PC-9 (cell line): ENCODE data around the gene DPH2. TPM values are rescaled to one million over a fixed set of nuclear protein-coding genes. Genes with fewer than 3 reads are reported as not detected.
A peak's percentile ranks its signal among the peaks of the same experiment; 100 is the strongest.

ENCODE experiments used
- BruUV-seq: library from RNA; stranded (reverse); fragments of 400-500 nt; replicated peaks from 2 replicates; lab custom pipeline; 2021; lab: Mats Ljungman, UMichigan
- CTCF ChIA-PET: fragments of 300-600 bp; sonication (Branson Sonifier 250); formaldehyde crosslinking; loops from one replicate; lab custom pipeline; 2022; ENCODE audit warnings: antibody characterized with exemption; lab: Charles Lee
- POLR2A ChIA-PET: fragments of 300-600 bp; sonication (Branson Sonifier 250); formaldehyde crosslinking; loops from one replicate; lab custom pipeline; 2022; ENCODE audit warnings: antibody characterized with exemption; ENCODE audit not compliant: unreplicated experiment; lab: Charles Lee
- DNase-seq, 2 experiments: peaks; one replicate each; pipeline versions ENCODE4 v3.0.0 to v3.0.0-alpha.2; 2015 to 2022; ENCODE audit warnings: mixed read lengths in 1 of 2
- H2AFZ ChIP-seq: fragments of 200-600 bp; sonication (generic); 2 replicates; pipeline ENCODE4 v1.8.1; 2017; ENCODE audit warnings: antibody characterized with exemption
- H3F3A ChIP-seq: fragments of 200-600 bp; sonication (generic); 2 replicates; pipeline ENCODE4 v1.8.1; 2017; ENCODE audit warnings: antibody characterized with exemption, mild to moderate bottlenecking, low read depth; ENCODE audit not compliant: insufficient read depth
- H3K27ac ChIP-seq: fragments of 200-600 bp; sonication (generic); 2 replicates; pipeline ENCODE4 v1.6.1; 2016; ENCODE audit warnings: mixed run types
- H3K27me3 ChIP-seq: fragments of 200-600 bp; sonication (generic); 2 replicates; pipeline ENCODE4 v1.6.1; 2016; ENCODE audit warnings: low read depth, mixed run types; ENCODE audit not compliant: insufficient read depth
- H3K36me3 ChIP-seq: fragments of 200-600 bp; sonication (generic); 2 replicates; pipeline ENCODE4 v1.6.1; 2016; ENCODE audit warnings: low read depth, mixed run types
- H3K4me1 ChIP-seq: fragments of 200-600 bp; sonication (generic); replicated peaks from 2 replicates; pipeline ENCODE4 v1.6.1; 2016; ENCODE audit warnings: mixed run types; ENCODE audit not compliant: insufficient read depth
- H3K4me2 ChIP-seq: fragments of 200-600 bp; sonication (generic); 2 replicates; pipeline ENCODE4 v1.6.1; 2017; ENCODE audit warnings: mixed run types
- H3K4me3 ChIP-seq: fragments of 200-600 bp; sonication (generic); 2 replicates; pipeline ENCODE4 v1.6.1; 2016; ENCODE audit warnings: mixed run types
- H3K79me2 ChIP-seq: fragments of 200-600 bp; sonication (generic); 2 replicates; pipeline ENCODE4 v1.6.1; 2017; ENCODE audit warnings: low read depth, mixed run types
- H3K9me2 ChIP-seq: fragments of 200-600 bp; sonication (generic); 2 replicates; pipeline ENCODE4 v1.8.1; 2017; ENCODE audit warnings: mild to moderate bottlenecking; ENCODE audit not compliant: insufficient read depth
- H3K9me3 ChIP-seq: fragments of 200-600 bp; sonication (generic); 2 replicates; pipeline ENCODE4 v1.8.1; 2016; ENCODE audit warnings: low read depth; ENCODE audit not compliant: insufficient read depth
- H4K20me1 ChIP-seq: fragments of 200-600 bp; sonication (generic); 2 replicates; pipeline ENCODE4 v1.8.1; 2017; ENCODE audit not compliant: insufficient read depth
- EZH2 ChIP-seq: fragments of 200-600 bp; sonication (generic); IDR thresholded peaks from 2 replicates; pipeline ENCODE4 v1.8.0; 2017; ENCODE audit warnings: antibody characterized with exemption, low read depth
- intact Hi-C: fragments of 100-400 bp; cut with micrococcal nuclease; formaldehyde crosslinking; loops from one replicate; pipeline ENCODE4 v1.10.0; 2022; ENCODE audit not compliant: unreplicated experiment
- total RNA-seq: library from RNA; stranded (reverse); gene quantifications from 2 replicates; pipeline ENCODE4 v1.2.3, GENCODE V29; 2021
- TF ChIP-seq, protein P1 (sequence below): fragments of 200-600 bp; sonication (generic); conservative IDR thresholded peaks from 2 replicates; pipeline ENCODE4 v1.6.1; 2017; ENCODE audit warnings: mixed run types, antibody characterized with exemption, mild to moderate bottlenecking, moderate library complexity

Gene DPH2
- total RNA-seq, 1 experiment from 2014 or later = 37.8 TPM

DNA sequence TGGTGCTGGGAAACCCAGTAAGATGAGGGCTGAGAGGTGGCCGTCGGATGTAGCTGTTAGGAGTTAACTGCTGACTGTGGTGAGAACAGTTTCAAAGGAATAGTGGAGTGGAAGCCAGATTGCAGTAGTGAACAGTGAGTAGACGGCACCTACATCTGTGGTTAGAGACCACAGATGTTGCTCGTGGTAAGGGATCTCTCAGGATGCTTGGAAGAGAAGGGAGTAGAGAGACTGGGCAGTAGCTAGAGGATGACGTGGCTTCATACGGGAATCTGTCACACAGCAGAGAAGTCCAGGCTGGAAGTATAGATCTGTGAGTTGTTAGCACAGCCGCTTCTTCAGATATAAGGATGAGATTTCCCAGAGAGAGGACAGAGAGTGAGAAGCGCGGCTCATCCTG, 44.0 kb upstream of the DPH2 start:
- Histone ChIP-seq H3K27me3 (no peaks in the 10 kb centered on the region), H2AFZ (no peak overlapping the region), H3K9me2 (no peaks in the 10 kb centered on the region), H3K4me1 (peaks cover 27% of the 10 kb centered on the region), H4K20me1 (no peaks in the 10 kb centered on the region), H3K27ac (no peak overlapping the region), H3K4me2 (no peak overlapping the region), H3F3A (peaks cover 22% of the 10 kb centered on the region; the same call in 1 of the 2 replicates), H3K36me3 (no peaks in the 10 kb centered on the region), H3K79me2 (no peaks in the 10 kb centered on the region), H3K9me3 (peaks cover 2% of the 10 kb centered on the region; the same call in 1 of the 2 replicates), H3K4me3 (no peak overlapping the region)
- DNase-seq = no peak
- POLR2A ChIA-PET = no interaction called here
- no TSS peak for BruUV-seq
- TF ChIP-seq EZH2 = no peak
- TF ChIP-seq, protein P1, sequence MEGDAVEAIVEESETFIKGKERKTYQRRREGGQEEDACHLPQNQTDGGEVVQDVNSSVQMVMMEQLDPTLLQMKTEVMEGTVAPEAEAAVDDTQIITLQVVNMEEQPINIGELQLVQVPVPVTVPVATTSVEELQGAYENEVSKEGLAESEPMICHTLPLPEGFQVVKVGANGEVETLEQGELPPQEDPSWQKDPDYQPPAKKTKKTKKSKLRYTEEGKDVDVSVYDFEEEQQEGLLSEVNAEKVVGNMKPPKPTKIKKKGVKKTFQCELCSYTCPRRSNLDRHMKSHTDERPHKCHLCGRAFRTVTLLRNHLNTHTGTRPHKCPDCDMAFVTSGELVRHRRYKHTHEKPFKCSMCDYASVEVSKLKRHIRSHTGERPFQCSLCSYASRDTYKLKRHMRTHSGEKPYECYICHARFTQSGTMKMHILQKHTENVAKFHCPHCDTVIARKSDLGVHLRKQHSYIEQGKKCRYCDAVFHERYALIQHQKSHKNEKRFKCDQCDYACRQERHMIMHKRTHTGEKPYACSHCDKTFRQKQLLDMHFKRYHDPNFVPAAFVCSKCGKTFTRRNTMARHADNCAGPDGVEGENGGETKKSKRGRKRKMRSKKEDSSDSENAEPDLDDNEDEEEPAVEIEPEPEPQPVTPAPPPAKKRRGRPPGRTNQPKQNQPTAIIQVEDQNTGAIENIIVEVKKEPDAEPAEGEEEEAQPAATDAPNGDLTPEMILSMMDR = no peak
- CTCF ChIA-PET = no interaction called here
- intact Hi-C loops = no loop called here

DNA sequence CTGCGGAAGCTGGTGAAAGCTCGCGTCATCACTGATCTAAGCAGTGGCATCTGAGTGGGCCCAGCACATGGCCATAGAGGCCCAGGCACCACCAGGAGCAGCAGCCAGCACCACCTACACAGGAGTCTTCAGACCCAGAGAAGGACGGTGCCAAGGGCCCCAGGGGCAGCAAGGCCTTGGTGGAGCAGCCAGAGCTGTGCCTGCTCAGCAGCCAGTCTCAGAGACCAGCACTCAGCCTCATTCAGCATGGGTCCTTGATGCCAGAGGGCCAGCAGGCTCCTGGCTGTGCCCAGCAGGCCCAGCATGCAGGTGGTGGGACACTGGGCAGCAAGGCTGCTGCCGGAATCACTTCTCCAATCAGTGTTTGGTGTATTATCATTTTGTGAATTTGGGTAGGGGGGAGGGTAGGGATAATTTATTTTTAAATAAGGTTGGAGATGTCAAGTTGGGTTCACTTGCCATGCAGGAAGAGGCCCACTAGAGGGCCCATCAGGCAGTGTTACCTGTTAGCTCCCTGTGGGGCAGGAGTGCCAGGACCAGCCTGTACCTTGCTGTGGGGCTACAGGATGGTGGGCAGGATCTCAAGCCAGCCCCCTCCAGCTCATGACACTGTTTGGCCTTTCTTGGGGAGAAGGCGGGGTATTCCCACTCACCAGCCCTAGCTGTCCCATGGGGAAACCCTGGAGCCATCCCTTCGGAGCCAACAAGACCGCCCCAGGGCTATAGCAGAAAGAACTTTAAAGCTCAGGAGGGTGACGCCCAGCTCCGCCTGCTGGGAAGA, 39.5 kb upstream of the DPH2 start:
- no peaks in the 10 kb centered on the region for H3K36me3 ChIP-seq
- ChIA-PET CTCF (interaction anchor here (0.5 to 3.2 kb wide), 4 partner anchors 106 to 399 kb away, joined by 3 to 15 read pairs (median 4); no protein-coding TSS in a partner anchor), POLR2A (no interaction called here)
- H3F3A ChIP-seq = peaks cover 43% of the 10 kb centered on the region; the same call in 1 of the 2 replicates
- peaks cover 2% of the 10 kb centered on the region; the same call in 1 of the 2 replicates for H3K9me3 ChIP-seq
- peak overlapping the region; percentile 69 for H3K27ac ChIP-seq
- H3K4me3 ChIP-seq = no peak overlapping the region
- intact Hi-C loops = no loop called here
- no peak overlapping the region for H2AFZ ChIP-seq
- TF ChIP-seq EZH2 = no peak
- TF ChIP-seq, protein P1 = peak; percentile 63
- no TSS peak for BruUV-seq
- H3K4me2 ChIP-seq = 0 out of 2 replicates have a peak overlapping the region, but pooled peaks have one; percentile 13
- H3K27me3 ChIP-seq = no peaks in the 10 kb centered on the region
- no peaks in the 10 kb centered on the region for H3K9me2 ChIP-seq
- peaks cover 47% of the 10 kb centered on the region for H3K4me1 ChIP-seq
- 0 out of 2 replicates have a peak, but pooled peaks cover 5% of the 10 kb centered on the region for H3K79me2 ChIP-seq
- H4K20me1 ChIP-seq = no peaks in the 10 kb centered on the region
- no peak for DNase-seq

DNA sequence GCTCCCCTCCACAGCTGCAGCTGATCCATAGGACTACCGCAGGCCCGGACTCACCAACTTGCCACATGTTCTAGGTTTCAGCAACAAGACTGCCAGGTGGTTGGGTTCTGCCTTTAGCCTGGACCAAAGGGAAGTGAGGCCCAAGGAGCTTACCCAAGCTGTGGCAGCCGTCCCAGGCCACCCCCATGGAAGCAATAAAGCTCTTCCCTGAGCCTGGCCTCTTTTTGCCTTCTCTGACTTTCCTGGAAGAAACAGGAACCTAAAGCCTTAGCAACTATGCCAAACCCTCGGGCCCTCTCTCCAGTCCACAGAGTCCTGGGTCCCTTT, 38.9 kb upstream of the DPH2 start:
- H3K9me2 ChIP-seq = no peaks in the 10 kb centered on the region
- H2AFZ ChIP-seq = no peak overlapping the region
- H3K9me3 ChIP-seq = peaks cover 2% of the 10 kb centered on the region; the same call in 1 of the 2 replicates
- H3K4me1 ChIP-seq = peaks cover 49% of the 10 kb centered on the region
- intact Hi-C loops = no loop called here
- peaks cover 46% of the 10 kb centered on the region; the same call in 1 of the 2 replicates for H3F3A ChIP-seq
- no peak overlapping the region for H3K27ac ChIP-seq
- H3K36me3 ChIP-seq = no peaks in the 10 kb centered on the region
- H4K20me1 ChIP-seq = no peaks in the 10 kb centered on the region
- no TSS peak for BruUV-seq
- H3K4me3 ChIP-seq = no peak overlapping the region
- no peak overlapping the region for H3K4me2 ChIP-seq
- 0 out of 2 replicates have a peak, but pooled peaks cover 7% of the 10 kb centered on the region for H3K79me2 ChIP-seq
- POLR2A ChIA-PET = no interaction called here
- TF ChIP-seq EZH2 = no peak
- TF ChIP-seq, protein P1 = no peak
- CTCF ChIA-PET = interaction anchor here (0.9 to 3.2 kb wide), 3 partner anchors 106 to 283 kb away, joined by 4 to 15 read pairs (median 4); no protein-coding TSS in a partner anchor
- no peaks in the 10 kb centered on the region for H3K27me3 ChIP-seq
- DNase-seq = no peak
